K562 (cell line): ENCODE results near the gene WTAP. TPM values are rescaled to one million over a fixed set of nuclear protein-coding genes. Genes with fewer than 3 reads are reported as not detected.

ENCODE experiments used
- CBX1 ChIP-seq: sonication (generic); IDR thresholded peaks from 2 replicates; pipeline ENCODE4 v1.6.1; 2016; ENCODE audit warnings: antibody characterized with exemption, low read depth, mild to moderate bottlenecking
- CHAMP1 ChIP-seq: fragments of 450-650 bp; IDR thresholded peaks from 2 replicates; pipeline ENCODE4 v1.6.1; 2016; ENCODE audit warnings: mild to moderate bottlenecking
- E2F6 ChIP-seq, 2 experiments: IDR thresholded peaks; 2 replicates each; pipeline ENCODE4 v1.6.1; 2011; ENCODE audit warnings: borderline replicate concordance in 1 of 2, control low read depth in 1 of 2, low read depth in 1 of 2, low read length in 1 of 2, mild to moderate bottlenecking in 1 of 2, mixed read lengths in 1 of 2, moderate library complexity in 1 of 2; ENCODE audit not compliant: insufficient read depth in 1 of 2, insufficient read length in 1 of 2, poor library complexity in 1 of 2, severe bottlenecking in 1 of 2; ENCODE audit errors: extremely low read depth in 1 of 2
- ERF ChIP-seq: fragments of 450-650 bp; formaldehyde crosslinking; IDR thresholded peaks from 2 replicates; pipeline ENCODE4 v1.4.0; 2020; ENCODE audit warnings: mild to moderate bottlenecking, mixed read lengths
- FOXA1 ChIP-seq: fragments of 450-650 bp; IDR thresholded peaks from 2 replicates; pipeline ENCODE4 v1.6.1; 2016; ENCODE audit warnings: mild to moderate bottlenecking, borderline replicate concordance
- FOXK1 ChIP-seq: sonication (generic); formaldehyde crosslinking; IDR thresholded peaks from 2 replicates; pipeline ENCODE4 v1.8.0; 2022; ENCODE audit warnings: missing genetic modification reagents, mild to moderate bottlenecking, borderline replicate concordance
- HNRNPLL ChIP-seq: fragments of 200-400 bp; formaldehyde crosslinking; IDR thresholded peaks from 2 replicates; pipeline ENCODE4 v1.6.1; 2017; ENCODE audit warnings: low read length, low read depth, mild to moderate bottlenecking; ENCODE audit not compliant: poor library complexity, severe bottlenecking
- JUNB ChIP-seq: fragments of 450-650 bp; formaldehyde crosslinking; conservative IDR thresholded peaks from 2 replicates; pipeline ENCODE4 v1.4.0; 2020; ENCODE audit warnings: mild to moderate bottlenecking
- KAT2B ChIP-seq: IDR thresholded peaks from one replicate; pipeline ENCODE4 v1.6.1; 2012; ENCODE audit warnings: low read depth, mild to moderate bottlenecking, control low read depth, inconsistent platforms, low read length, moderate library complexity
- MAFG ChIP-seq: fragments of 450-650 bp; conservative IDR thresholded peaks from 2 replicates; pipeline ENCODE4 v1.6.1; 2016; ENCODE audit warnings: missing genetic modification characterization, missing compliant biosample characterization
- MCM7 ChIP-seq, 2 experiments: fragments of 450-650 bp; IDR thresholded peaks; 2 replicates each; pipeline ENCODE4 v1.6.1; 2016 to 2018
- MTA3 ChIP-seq: fragments of 450-650 bp; formaldehyde crosslinking; IDR thresholded peaks from 2 replicates; pipeline ENCODE4 v1.6.1; 2017; ENCODE audit warnings: mild to moderate bottlenecking, borderline replicate concordance
- NEUROD1 ChIP-seq: fragments of 150-350 bp; IDR thresholded peaks from 2 replicates; pipeline ENCODE4 v1.6.1; 2014; ENCODE audit warnings: borderline replicate concordance, low read length, low read depth; ENCODE audit not compliant: partially characterized antibody
- SNIP1 ChIP-seq: fragments of 450-650 bp; IDR thresholded peaks from 2 replicates; pipeline ENCODE4 v1.7.1; 2017; ENCODE audit warnings: low read depth, mild to moderate bottlenecking
- TFAM ChIP-seq: fragments of 250-450 bp; sonication (Bioruptor Pico); conservative IDR thresholded peaks from 2 replicates; pipeline ENCODE4 v1.5.0; 2021; ENCODE audit warnings: mild to moderate bottlenecking, moderate library complexity
- ZBTB11 ChIP-seq, 3 experiments: fragments of 200-800 bp in 1 of 3; fragments of 250-450 bp in 1 of 3; fragments of 450-650 bp in 1 of 3; sonication (Bioruptor Pico) in 1 of 3; sonication (Bioruptor generic) in 1 of 3; formaldehyde crosslinking in 1 of 3; IDR thresholded peaks; 2 replicates each; pipeline versions ENCODE4 v1.6.1 to v1.8.0; 2016 to 2022; ENCODE audit warnings: mild to moderate bottlenecking in 2 of 3, missing genetic modification characterization in 2 of 3, missing compliant biosample characterization in 1 of 3, moderate library complexity in 1 of 3
- ZBTB7A ChIP-seq: IDR thresholded peaks from 2 replicates; pipeline ENCODE4 v1.6.1; 2011; ENCODE audit warnings: low read depth, mild to moderate bottlenecking, low read length, moderate library complexity, borderline replicate concordance; ENCODE audit not compliant: control insufficient read depth
- ZNF12 ChIP-seq: sonication (generic); formaldehyde crosslinking; IDR thresholded peaks from 2 replicates; pipeline ENCODE4 v1.4.0; 2020; ENCODE audit warnings: mild to moderate bottlenecking, missing genetic modification reagents
- ZNF583 ChIP-seq: fragments of 250-450 bp; sonication (Bioruptor Pico); IDR thresholded peaks from 2 replicates; pipeline ENCODE4 v1.4.0; 2020
- polyA plus RNA-seq, 8 experiments: library from polyadenylated mRNA; depleted of rRNA in 4 of 8; stranded (reverse) in 5 of 8; unstranded in 3 of 8; fragments of >200 nt; fragmentation: Nextera tagmentation in 2 of 8; fragmentation: Illumina TruSeq in 1 of 8; extraction: Ambion mirVana in 2 of 8; extraction: Trizol in 1 of 8; gene quantifications; 2 replicates each; pipeline versions ENCODE4 v1.2.1 to v1.2.3, GENCODE V29; 2011 to 2014; ENCODE audit warnings: inconsistent platforms in 1 of 8, missing spikeins in 1 of 8
- total RNA-seq, 7 experiments: library from RNA; depleted of rRNA in 6 of 7; stranded (reverse); fragments of >200 nt in 6 of 7; fragmentation: Illumina TruSeq in 2 of 7; extraction: Trizol in 2 of 7; gene quantifications; 2 replicates each; pipeline versions ENCODE4 v1.2.1 to v1.2.3, GENCODE V29; 2011 to 2021; ENCODE audit warnings: low replicate concordance in 1 of 7

Gene WTAP
- total and polyA plus RNA-seq, 9 of the 15 experiments (the other 6 are each of a cell fraction or from before 2014, with no cell fraction given) = 52.4 to 156 (median 110) TPM

GRCh38 chr6:159790149-159790955, 63.0 kb downstream of the WTAP start, which contains the start of gene MRPL18 (continued):
- TF ChIP-seq ZBTB11 (CRISPR knock-in tag; IDR thresholded peaks at IDR 0.05) (peak in 1 of 3 experiments; percentile 16; a peak in 2 of 6 replicates), E2F6 (IDR thresholded peaks at IDR 0.05; ENCODE audit: borderline replicate concordance in 1 of 2, extremely low read depth in 1 of 2, insufficient read depth in 1 of 2, insufficient read length in 1 of 2, low read depth in 1 of 2, low read length in 1 of 2, poor library complexity in 1 of 2, severe bottlenecking in 1 of 2) (peak in 1 of 2 experiments; percentile 22), MTA3 (peak; percentile 63), SNIP1 (no peak), KAT2B (no peak), MCM7 (IDR thresholded peaks at IDR 0.05) (no peak), MAFG (tag) (no peak), ZBTB7A (peak; percentile 92), ZNF583 (CRISPR knock-in tag) (no peak), CBX1 (0 out of 2 replicates have a peak, but pooled peaks have one; percentile 31), ZNF12 (no peak), HNRNPLL (peak; percentile 91), TFAM (no peak), JUNB (no peak), ERF (CRISPR knock-in tag) (0 out of 2 replicates have a peak, but pooled peaks have one; percentile 6), CHAMP1 (no peak), FOXK1 (CRISPR knock-in tag) (0 out of 2 replicates have a peak, but pooled peaks have one; percentile 44), NEUROD1 (peak; percentile 92), FOXA1 (no peak)
